ENCODE results near the gene GFI1B. TPM values are rescaled to one million over a fixed set of nuclear protein-coding genes. Genes with fewer than 3 reads are reported as not detected.
"Not testable (repeated sequence)": the region's sequence is repeated elsewhere in the genome, so short reads cannot be mapped to it uniquely, and the experiment has no call there.

The GFI1B gene
- total RNA-seq, 1 experiment from 2014 or later = not detected

- POLR2A ChIA-PET (ENCODE audit: low non-redundant PET) = no interaction called here
Measured at GRCh38 chr9:132961002-132961401, 17.5 kb upstream of the GFI1B start.

DNA sequence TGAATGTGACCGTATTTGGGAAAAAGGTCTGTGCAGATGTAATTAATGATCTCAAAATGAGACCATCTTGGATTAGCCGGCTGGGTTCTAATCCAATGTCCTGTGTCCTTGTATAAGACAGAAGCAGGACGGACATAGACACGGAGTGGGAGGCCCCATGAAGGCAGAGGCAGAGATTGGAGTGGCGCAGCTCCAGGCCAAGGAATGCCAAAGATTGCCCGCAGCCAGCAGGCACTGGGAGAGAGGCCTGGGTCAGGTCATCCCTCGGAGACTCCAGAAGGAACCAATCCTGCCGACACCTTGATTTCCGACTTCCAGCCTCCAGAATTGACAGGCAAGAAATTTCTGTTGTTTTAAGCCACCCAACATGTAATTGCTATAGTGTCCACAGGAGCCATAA lies 13.0 kb upstream of the GFI1B start:
- TF ChIP-seq CTCF (conservative IDR thresholded peaks at IDR 0.05; ENCODE audit: low read depth, low read length) (no peak), EZH2 (IDR thresholded peaks at IDR 0.05; ENCODE audit: borderline replicate concordance, low read depth, low read length, poor library complexity, severe bottlenecking) (no peak)
- ChIA-PET POLR2A (ENCODE audit: low non-redundant PET) (no interaction called here), CTCF (no interaction called here)
- no peaks in the 10 kb centered on the region for H3K4me1 ChIP-seq (ENCODE audit: insufficient read depth, low read length, poor library complexity, severe bottlenecking)
- H3K27me3 ChIP-seq (replicated peaks; ENCODE audit: insufficient read depth, low read depth, low read length, poor library complexity) = peaks cover 25% of the 10 kb centered on the region
- DNase-seq (ENCODE audit: low spot score) = no peak
- no peak overlapping the region for H3K27ac ChIP-seq (ENCODE audit: low read depth, low read length, poor library complexity, severe bottlenecking)
- no TSS peak for BruUV-seq (replicated peaks)
- H3K4me3 ChIP-seq (ENCODE audit: low read depth, low read length, poor library complexity, severe bottlenecking) = no peak overlapping the region
- no peaks in the 10 kb centered on the region for H3K36me3 ChIP-seq (ENCODE audit: insufficient read depth, low read length, poor library complexity, severe bottlenecking)
- H3K9me3 ChIP-seq (ENCODE audit: low read depth, low read length, poor library complexity, severe bottlenecking) = no peaks in the 10 kb centered on the region
- intact Hi-C loops (cut with micrococcal nuclease; ENCODE audit: unreplicated experiment) = no loop called here

More at GRCh38 chr9:132961002-132961401, 17.5 kb upstream of the GFI1B start:
- Histone ChIP-seq H3K4me3 (ENCODE audit: low read depth, low read length, poor library complexity, severe bottlenecking) (no peak overlapping the region), H3K9me3 (ENCODE audit: low read depth, low read length, poor library complexity, severe bottlenecking) (no peaks in the 10 kb centered on the region), H3K27me3 (replicated peaks; ENCODE audit: insufficient read depth, low read depth, low read length, poor library complexity) (peaks cover 14% of the 10 kb centered on the region), H3K4me1 (ENCODE audit: insufficient read depth, low read length, poor library complexity, severe bottlenecking) (no peaks in the 10 kb centered on the region), H3K36me3 (ENCODE audit: insufficient read depth, low read length, poor library complexity, severe bottlenecking) (no peaks in the 10 kb centered on the region), H3K27ac (ENCODE audit: low read depth, low read length, poor library complexity, severe bottlenecking) (no peak overlapping the region)
- DNase-seq (ENCODE audit: low spot score) = no peak
- no TSS peak for BruUV-seq (replicated peaks)
- TF ChIP-seq CTCF (conservative IDR thresholded peaks at IDR 0.05; ENCODE audit: low read depth, low read length) = no peak
- TF ChIP-seq EZH2 (IDR thresholded peaks at IDR 0.05; ENCODE audit: borderline replicate concordance, low read depth, low read length, poor library complexity, severe bottlenecking) = no peak
- intact Hi-C loops (cut with micrococcal nuclease; ENCODE audit: unreplicated experiment) = no loop called here
- CTCF ChIA-PET = no interaction called here

- H3K36me3 ChIP-seq (ENCODE audit: insufficient read depth, low read length, poor library complexity, severe bottlenecking); intact Hi-C loops (cut with micrococcal nuclease; ENCODE audit: unreplicated experiment); H3K27ac ChIP-seq (ENCODE audit: low read depth, low read length, poor library complexity, severe bottlenecking); DNase-seq (ENCODE audit: low spot score); H3K4me1 ChIP-seq (ENCODE audit: insufficient read depth, low read length, poor library complexity, severe bottlenecking); H3K9me3 ChIP-seq (ENCODE audit: low read depth, low read length, poor library complexity, severe bottlenecking); BruUV-seq (replicated peaks); H3K4me3 ChIP-seq (ENCODE audit: low read depth, low read length, poor library complexity, severe bottlenecking); CTCF ChIA-PET; POLR2A ChIA-PET (ENCODE audit: low non-redundant PET): not testable (repeated sequence)
- peaks cover 25% of the 10 kb centered on the region for H3K27me3 ChIP-seq (replicated peaks; ENCODE audit: insufficient read depth, low read depth, low read length, poor library complexity)
Measured at GRCh38 chr9:132967908-132968307, 10.6 kb upstream of the GFI1B start.

DNA sequence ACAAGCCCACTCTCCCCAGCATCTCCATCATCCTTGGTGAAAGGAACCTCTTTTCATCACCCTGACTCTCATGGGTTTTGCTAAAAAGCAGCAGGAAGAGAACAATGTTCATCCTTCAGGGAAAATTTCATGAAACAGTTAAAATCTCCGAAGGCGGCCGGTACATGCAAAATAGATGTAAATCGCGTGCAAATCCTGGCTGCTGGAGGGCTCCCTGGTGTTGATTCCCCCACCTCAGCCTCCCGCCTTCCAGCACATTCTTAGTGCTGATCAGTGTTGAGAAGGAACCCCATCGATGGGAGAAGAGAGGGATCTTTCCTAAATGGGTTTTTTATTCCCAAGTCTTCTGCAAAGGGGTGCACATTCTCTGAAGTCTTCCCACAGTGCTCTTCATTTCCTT lies 8.7 kb upstream of the GFI1B start:
- DNase-seq (ENCODE audit: low spot score) = no peak
- intact Hi-C loops (cut with micrococcal nuclease; ENCODE audit: unreplicated experiment) = loop anchor here (10.0 kb wide), 1 partner anchor 165 kb away; no protein-coding TSS in a partner anchor
- BruUV-seq (replicated peaks) = no TSS peak
- Histone ChIP-seq H3K27ac (ENCODE audit: low read depth, low read length, poor library complexity, severe bottlenecking) (no peak overlapping the region), H3K9me3 (ENCODE audit: low read depth, low read length, poor library complexity, severe bottlenecking) (no peaks in the 10 kb centered on the region), H3K4me3 (ENCODE audit: low read depth, low read length, poor library complexity, severe bottlenecking) (no peak overlapping the region), H3K4me1 (ENCODE audit: insufficient read depth, low read length, poor library complexity, severe bottlenecking) (no peaks in the 10 kb centered on the region), H3K36me3 (ENCODE audit: insufficient read depth, low read length, poor library complexity, severe bottlenecking) (no peaks in the 10 kb centered on the region), H3K27me3 (replicated peaks; ENCODE audit: insufficient read depth, low read depth, low read length, poor library complexity) (peaks cover 33% of the 10 kb centered on the region)
- TF ChIP-seq EZH2 (IDR thresholded peaks at IDR 0.05; ENCODE audit: borderline replicate concordance, low read depth, low read length, poor library complexity, severe bottlenecking) = no peak
- TF ChIP-seq CTCF (conservative IDR thresholded peaks at IDR 0.05; ENCODE audit: low read depth, low read length) = no peak
- ChIA-PET CTCF (no interaction called here), POLR2A (ENCODE audit: low non-redundant PET) (no interaction called here)

All from A673 (cell line).